ENCODE data around the gene TRDMT1.

The TRDMT1 gene

GRCh38 chr10:17178006-17178405, 23.5 kb downstream of the TRDMT1 start:
- Histone ChIP-seq H3K79me2 (no peaks in the 10 kb centered on the region), H3K4me1 (peaks cover 30% of the 10 kb centered on the region), H2AFZ (no peak overlapping the region), H3K36me3 (ENCODE audit: control insufficient read depth, insufficient read depth, low read length) (no peaks in the 10 kb centered on the region), H3K9me3 (ENCODE audit: control insufficient read depth, low read length) (no peaks in the 10 kb centered on the region), H3K27ac (no peak overlapping the region), H3K4me3 (ENCODE audit: low read depth, low read length) (no peak overlapping the region), H3K9ac (no peak overlapping the region), H3K27me3 (ENCODE audit: control insufficient read depth, insufficient read depth, low read length) (no peaks in the 10 kb centered on the region), H3K4me2 (ENCODE audit: low read length) (no peak overlapping the region)
- TF ChIP-seq, protein P1, sequence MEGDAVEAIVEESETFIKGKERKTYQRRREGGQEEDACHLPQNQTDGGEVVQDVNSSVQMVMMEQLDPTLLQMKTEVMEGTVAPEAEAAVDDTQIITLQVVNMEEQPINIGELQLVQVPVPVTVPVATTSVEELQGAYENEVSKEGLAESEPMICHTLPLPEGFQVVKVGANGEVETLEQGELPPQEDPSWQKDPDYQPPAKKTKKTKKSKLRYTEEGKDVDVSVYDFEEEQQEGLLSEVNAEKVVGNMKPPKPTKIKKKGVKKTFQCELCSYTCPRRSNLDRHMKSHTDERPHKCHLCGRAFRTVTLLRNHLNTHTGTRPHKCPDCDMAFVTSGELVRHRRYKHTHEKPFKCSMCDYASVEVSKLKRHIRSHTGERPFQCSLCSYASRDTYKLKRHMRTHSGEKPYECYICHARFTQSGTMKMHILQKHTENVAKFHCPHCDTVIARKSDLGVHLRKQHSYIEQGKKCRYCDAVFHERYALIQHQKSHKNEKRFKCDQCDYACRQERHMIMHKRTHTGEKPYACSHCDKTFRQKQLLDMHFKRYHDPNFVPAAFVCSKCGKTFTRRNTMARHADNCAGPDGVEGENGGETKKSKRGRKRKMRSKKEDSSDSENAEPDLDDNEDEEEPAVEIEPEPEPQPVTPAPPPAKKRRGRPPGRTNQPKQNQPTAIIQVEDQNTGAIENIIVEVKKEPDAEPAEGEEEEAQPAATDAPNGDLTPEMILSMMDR (IDR thresholded peaks at IDR 0.05) = no peak

DNA sequence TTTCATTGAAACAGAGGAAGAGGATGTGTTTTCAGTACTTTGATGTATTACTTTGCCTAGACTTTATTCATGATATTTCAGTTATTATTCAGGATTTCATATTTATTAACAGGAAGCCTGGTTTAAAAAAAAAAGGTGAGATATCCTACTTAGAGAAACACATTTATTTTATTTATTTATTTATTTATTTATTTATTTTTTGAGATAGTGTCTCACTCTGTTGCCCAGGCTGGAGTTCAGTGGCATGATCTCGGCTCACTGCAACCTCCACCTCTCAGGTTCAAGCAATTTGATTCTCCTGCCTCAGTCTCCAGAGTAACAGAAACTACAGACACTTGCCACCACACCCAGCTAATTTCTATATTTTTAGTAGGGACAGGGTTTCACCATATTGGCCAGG, 24.5 kb downstream of the TRDMT1 start:
- no peak overlapping the region for H3K9ac ChIP-seq
- H3K36me3 ChIP-seq (ENCODE audit: control insufficient read depth, insufficient read depth, low read length) = no peaks in the 10 kb centered on the region
- no peak overlapping the region for H3K27ac ChIP-seq
- TF ChIP-seq, protein P1 (IDR thresholded peaks at IDR 0.05) = no peak
- no peak overlapping the region for H3K4me2 ChIP-seq (ENCODE audit: low read length)
- no peaks in the 10 kb centered on the region for H3K79me2 ChIP-seq
- no peaks in the 10 kb centered on the region for H3K9me3 ChIP-seq (ENCODE audit: control insufficient read depth, low read length)
- H3K4me3 ChIP-seq (ENCODE audit: low read depth, low read length) = no peak overlapping the region
- H3K27me3 ChIP-seq (ENCODE audit: control insufficient read depth, insufficient read depth, low read length) = no peaks in the 10 kb centered on the region
- no peak overlapping the region for H2AFZ ChIP-seq
- H3K4me1 ChIP-seq = peaks cover 25% of the 10 kb centered on the region

- Histone ChIP-seq H3K79me2 (no peaks in the 10 kb centered on the region), H3K9me3 (ENCODE audit: control insufficient read depth, low read length) (no peaks in the 10 kb centered on the region)
Observed at GRCh38 chr10:17176091-17176490, 25.4 kb downstream of the TRDMT1 start.

DNA sequence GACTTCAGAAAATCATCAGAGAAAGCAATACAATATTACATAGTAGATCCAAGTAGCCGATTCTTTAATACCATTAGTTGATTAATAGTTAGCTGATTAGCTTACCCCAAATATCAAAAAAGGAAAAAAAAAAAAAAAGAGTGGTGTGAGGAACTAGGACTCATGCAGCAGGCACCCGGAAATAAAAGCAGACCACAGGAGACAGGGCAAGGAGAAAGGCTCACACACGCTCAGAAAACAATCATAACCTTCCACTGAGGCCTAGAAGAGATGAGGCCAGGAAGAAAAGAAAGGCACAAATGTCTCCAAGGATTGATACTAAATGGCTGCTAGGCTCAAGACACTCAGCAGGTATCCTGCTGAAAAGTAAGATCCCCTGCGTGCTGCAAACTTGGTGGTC, 25.9 kb downstream of the TRDMT1 start:
- Histone ChIP-seq H2AFZ (peak overlapping the region; percentile 54), H3K79me2 (no peaks in the 10 kb centered on the region), H3K27ac (no peak overlapping the region), H3K4me1 (peaks cover 16% of the 10 kb centered on the region), H3K27me3 (ENCODE audit: control insufficient read depth, insufficient read depth, low read length) (no peaks in the 10 kb centered on the region), H3K4me2 (ENCODE audit: low read length) (no peak overlapping the region), H3K36me3 (ENCODE audit: control insufficient read depth, insufficient read depth, low read length) (no peaks in the 10 kb centered on the region), H3K4me3 (ENCODE audit: low read depth, low read length) (no peak overlapping the region), H3K9ac (no peak overlapping the region), H3K9me3 (ENCODE audit: control insufficient read depth, low read length) (no peaks in the 10 kb centered on the region)
- TF ChIP-seq, protein P1 (IDR thresholded peaks at IDR 0.05) = no peak

More at GRCh38 chr10:17176091-17176490, 25.4 kb downstream of the TRDMT1 start:
- Histone ChIP-seq H3K4me2 (ENCODE audit: low read length) (no peak overlapping the region), H3K9ac (no peak overlapping the region), H3K27ac (no peak overlapping the region), H3K27me3 (ENCODE audit: control insufficient read depth, insufficient read depth, low read length) (no peaks in the 10 kb centered on the region), H3K4me3 (ENCODE audit: low read depth, low read length) (no peak overlapping the region), H3K4me1 (peaks cover 16% of the 10 kb centered on the region), H3K36me3 (ENCODE audit: control insufficient read depth, insufficient read depth, low read length) (no peaks in the 10 kb centered on the region), H2AFZ (no peak overlapping the region)
- TF ChIP-seq, protein P1 (IDR thresholded peaks at IDR 0.05) = no peak

DNA sequence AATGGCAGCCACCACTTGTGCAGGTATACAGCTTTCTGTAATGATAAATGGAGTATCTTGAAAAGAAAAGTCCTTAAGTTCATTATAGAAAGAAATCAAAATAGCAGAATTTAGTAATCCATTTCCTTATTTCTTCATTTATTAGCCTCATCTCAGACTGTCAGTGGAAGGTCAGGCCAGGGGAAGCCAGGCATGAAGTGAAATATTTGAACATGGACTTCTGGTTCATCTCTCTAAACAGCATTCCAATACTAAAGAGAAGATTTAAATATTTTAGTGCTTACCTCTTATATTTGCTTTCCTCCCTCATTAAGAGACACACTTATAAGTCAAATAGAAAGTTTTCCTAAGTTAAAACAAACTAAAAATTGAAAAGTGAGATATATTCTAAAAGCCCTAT, 26.8 kb downstream of the TRDMT1 start:
- H3K4me2 ChIP-seq (ENCODE audit: low read length) = no peak overlapping the region
- no peak overlapping the region for H3K4me3 ChIP-seq (ENCODE audit: low read depth, low read length)
- H3K9ac ChIP-seq = no peak overlapping the region
- no peak overlapping the region for H3K27ac ChIP-seq
- H3K79me2 ChIP-seq = no peaks in the 10 kb centered on the region
- no peaks in the 10 kb centered on the region for H3K27me3 ChIP-seq (ENCODE audit: control insufficient read depth, insufficient read depth, low read length)
- H3K36me3 ChIP-seq (ENCODE audit: control insufficient read depth, insufficient read depth, low read length) = no peaks in the 10 kb centered on the region
- H3K9me3 ChIP-seq (ENCODE audit: control insufficient read depth, low read length) = no peaks in the 10 kb centered on the region
- TF ChIP-seq, protein P1 (IDR thresholded peaks at IDR 0.05) = no peak
- peak overlapping the region; percentile 3 for H2AFZ ChIP-seq
- H3K4me1 ChIP-seq = peaks cover 16% of the 10 kb centered on the region
